ENCODE results near the gene OR13D1.
"Not testable (repeated sequence)": the region's sequence is repeated elsewhere in the genome, so short reads cannot be mapped to it uniquely, and the experiment has no call there.

The OR13D1 gene

DNA sequence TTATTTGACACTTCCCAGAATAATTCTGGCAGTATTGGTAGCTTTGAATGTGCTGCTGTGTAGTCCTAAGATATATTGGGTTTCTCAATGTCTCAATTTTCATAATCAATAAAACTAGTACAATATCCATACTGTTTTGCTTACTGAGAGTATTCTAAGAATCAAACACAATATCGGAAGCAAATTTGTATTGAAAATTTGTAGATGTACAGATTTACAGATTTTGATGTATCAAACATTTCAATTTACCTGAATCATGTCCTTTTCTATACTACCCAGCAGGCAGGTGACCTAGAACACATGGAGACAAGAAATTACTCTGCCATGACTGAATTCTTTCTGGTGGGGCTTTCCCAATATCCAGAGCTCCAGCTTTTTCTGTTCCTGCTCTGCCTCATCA, at the start of gene OR13D1:
Gene OR13D1 (plus strand): TSS at position 301 of the 400 bp plus-strand sequence. CDS start 0 bp downstream, at position 301.
- no peak for DNase-seq

DNA sequence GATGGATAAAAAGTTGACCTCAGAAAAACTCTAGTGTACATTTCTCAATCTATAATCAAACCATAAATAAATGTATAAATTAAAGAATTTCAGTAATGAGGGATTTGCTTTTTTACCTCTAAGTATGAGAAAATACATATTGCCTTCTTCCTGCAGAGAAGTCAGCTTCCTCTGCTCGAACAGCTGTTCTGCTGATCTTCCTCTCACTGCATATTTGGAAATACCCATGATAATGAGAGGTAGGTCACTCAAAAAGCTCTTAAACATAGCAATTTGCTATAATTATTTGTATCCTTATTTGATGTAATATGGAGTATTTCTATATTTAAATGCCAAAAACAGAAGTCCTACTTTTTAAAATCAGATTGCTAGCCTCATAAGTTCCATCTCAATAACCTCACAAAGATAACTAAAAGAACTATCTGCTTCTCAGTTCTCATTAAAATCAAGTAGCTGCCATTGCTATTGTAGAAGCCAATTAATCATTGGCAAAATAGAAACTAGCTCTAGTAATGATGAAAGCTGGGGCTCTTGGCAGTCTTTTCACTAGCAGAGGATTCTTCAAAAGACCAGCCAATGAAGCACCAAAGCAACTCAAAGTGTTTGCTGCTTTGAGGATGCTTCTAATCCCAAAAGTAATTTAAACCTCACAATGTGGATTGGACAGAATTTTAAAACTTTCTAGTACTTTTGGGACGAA, 35.7 kb upstream of the OR13D1 start:
- DNase-seq: no peak

DNA sequence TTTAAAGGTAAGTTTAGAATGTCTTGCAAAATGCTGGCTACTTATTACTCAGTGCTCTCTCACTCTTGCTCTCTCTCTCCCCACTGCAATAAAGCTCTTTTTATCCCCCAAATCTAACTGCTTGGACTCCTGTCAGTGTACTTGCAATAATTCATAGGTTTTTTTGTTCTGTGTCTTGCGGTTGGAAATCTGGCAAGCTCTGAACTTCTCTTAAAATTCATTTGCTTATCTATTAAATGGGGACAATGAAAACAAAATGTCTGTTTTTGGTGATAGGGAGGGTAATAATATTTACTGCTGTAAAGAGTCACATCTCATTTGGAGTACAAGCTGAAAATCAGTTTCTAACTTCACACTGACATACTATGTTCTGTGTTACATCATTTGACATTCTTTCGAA, 18.7 kb upstream of the OR13D1 start:
- no peak for DNase-seq

DNA sequence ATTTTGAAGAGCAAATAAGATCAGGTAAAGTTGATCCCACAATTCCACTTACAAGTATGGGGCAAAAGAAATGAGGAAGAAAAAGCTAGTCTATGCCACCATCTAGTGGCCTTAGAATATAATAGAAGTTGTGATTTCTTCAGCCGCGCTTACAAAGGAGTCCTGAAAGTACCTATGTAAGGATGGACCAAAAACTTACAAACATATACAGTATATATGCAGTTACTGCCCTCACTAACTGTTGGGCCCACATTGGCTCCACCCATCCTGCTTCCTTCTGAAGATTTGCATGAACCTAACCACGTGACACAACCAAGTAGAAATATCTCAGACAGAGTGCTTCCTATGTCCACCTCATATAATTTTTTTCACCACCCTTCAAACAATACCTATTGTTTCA, 11.7 kb upstream of the OR13D1 start:
- DNase-seq: peak; percentile 61

DNA sequence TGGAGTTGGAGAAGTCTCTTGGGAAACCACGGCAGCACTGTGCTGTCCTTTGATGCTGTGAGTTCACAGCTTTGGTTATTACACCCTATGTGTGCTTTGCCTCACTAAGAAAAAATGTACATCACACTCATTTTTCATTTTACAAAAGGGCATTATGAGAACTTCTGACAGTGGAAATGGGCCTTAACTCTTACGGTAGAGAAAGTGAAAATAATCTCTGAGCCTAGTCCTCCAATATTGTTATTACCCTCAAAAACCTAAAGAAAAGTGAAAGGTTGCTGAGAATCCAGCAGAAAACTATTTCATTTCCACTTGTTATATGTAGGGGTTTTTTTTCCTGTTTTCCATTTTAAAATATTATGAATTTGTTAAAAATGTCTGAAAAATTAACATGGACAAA, 8.2 kb upstream of the OR13D1 start:
- DNase-seq: no peak

DNA sequence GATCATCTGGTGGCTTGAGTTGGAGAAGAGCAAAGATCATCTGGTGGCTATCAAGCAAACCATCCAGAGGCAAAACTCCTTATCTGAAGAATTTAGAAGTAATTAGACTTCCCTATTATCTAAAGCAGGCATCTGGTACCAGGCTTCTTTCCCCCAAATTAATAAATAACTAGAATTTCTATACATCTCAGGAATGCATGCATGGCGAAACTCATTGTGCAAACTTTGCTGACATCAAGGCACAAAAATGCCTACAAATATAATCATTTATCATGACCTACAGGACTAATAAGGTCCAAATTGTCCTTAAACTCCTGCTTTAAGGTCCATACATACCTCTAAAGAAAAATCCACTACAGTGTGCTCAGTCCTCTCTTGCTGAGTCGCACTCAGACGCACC, 6.0 kb downstream of the OR13D1 start:
- no peak for DNase-seq

GRCh38 chr9:104708737-104709136, 14.4 kb downstream of the OR13D1 start:
- not testable (repeated sequence) for DNase-seq

DNA sequence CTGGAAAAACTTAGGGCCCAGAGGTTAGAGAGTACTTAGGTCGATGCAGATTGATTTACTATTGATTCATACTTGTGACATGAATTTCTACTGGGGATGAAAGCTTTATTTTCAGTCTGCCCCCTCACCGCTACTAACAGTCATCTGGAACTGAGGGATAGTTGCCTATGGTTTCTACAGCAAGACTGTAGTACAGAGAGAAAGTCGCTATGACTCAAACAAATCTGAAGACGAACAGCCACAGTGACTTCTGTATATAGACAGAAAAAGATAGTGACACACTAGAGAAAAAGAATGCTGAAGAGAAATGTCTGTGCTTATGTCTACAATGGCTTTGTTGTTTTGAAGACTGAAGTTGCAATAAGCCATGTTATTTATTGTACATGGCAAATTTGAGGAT, 17.3 kb downstream of the OR13D1 start:
- no peak for DNase-seq

GRCh38 chr9:104725014-104725413, 30.7 kb downstream of the OR13D1 start:
- DNase-seq: no peak

DNA sequence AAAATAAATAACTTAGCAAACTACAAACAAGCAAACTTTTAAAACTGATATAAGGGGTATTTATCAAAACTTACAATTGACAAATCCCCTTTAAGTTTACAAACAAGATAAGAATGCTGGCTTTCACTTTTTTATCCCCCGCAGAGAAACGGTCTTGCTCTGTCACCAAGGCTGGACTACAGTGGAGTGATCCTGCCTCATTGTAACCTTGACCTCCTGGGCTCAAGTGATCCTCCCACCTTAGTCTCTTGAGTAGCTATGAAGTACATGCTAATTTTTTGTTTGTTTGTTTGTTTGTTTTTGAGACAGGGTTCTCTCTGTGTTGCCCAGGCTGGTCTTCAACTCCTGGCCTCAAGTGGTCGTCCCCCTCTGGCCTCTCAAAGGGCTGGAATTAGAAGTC, 44.1 kb downstream of the OR13D1 start:
- DNase-seq: no peak

GRCh38 chr9:104740621-104741020, 46.3 kb downstream of the OR13D1 start:
- no peak for DNase-seq

- peak; percentile 54 for DNase-seq
Measured at GRCh38 chr9:104743376-104743985, 49.2 kb downstream of the OR13D1 start.

Data from NCI-H1694 treated with DMSO at 0.1 percent for 48 hours (cell line).